Measurements from ENCODE around the gene BRCA2. TPM values are rescaled to one million over a fixed set of nuclear protein-coding genes. Genes with fewer than 3 reads are reported as not detected.

BRCA2 gene
- polyA plus RNA-seq, 4 donors = 6.7 to 10.4 (median 7.5) TPM

DNA sequence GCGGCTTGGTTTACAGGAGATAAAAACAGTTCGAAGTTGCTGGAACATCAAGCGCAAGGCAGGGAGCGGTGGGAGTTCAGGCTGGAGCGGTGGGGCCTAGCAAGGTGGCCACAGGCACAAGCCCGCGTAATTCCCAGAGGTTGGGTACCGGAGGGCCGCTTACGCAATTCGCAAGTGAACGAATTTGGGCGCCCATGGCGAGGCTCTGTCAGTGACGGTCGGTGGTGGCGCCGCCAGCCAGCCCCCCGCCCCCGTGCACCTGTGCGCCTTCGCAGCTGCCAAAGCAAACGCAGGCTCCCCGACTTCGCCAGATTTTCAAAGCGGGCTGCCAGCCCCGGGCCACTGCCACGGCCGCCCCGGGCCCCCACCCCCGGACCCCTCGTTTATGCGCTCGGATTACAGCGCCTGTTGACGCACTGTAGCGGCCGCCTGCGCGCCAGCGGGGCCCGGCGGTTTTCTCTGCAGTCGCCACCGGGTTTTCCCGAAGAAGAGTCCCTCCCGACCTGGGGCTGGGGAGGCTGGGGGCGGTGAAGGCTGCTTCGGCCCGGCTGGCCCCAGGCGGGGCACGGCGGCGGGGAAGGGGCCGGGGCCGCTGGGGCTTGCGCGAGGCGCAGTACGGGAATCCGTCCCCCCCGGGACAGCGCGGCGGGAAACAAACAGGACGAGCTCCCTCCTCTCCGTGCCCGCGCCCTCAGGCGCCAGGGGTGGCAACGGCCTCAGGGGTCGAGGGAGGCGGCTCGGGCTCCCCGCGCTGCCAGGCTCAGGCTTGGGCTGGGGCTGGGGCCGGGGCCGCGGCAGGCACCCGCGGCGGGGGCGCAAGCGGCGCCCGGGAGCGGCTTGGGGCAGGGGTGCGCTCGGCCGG is 111.9 kb downstream of the BRCA2 start:
- DNase-seq (ENCODE audit: low read depth in 4 of 4, low spot score in 2 of 4) = peak in 1 of 4 donors; percentile 21

- peak in 2 of 4 donors; percentile 60 to 65 for DNase-seq (ENCODE audit: low read depth in 4 of 4, low spot score in 2 of 4)
These were observed 112.7 kb downstream of the BRCA2 start, which contains the start of gene N4BP2L1 for GRCh38 chr13:32427852-32428580. Gene N4BP2L1 (minus strand): TSS chr13:32428130. CDS start chr13:32428082, 48 bp downstream.

GRCh38 chr13:32428581-32429432 is 113.5 kb downstream of the BRCA2 start:
- no peak for DNase-seq (ENCODE audit: low read depth in 4 of 4, low spot score in 2 of 4)

- no peak for DNase-seq (ENCODE audit: low read depth in 4 of 4, low spot score in 2 of 4)
These were observed 114.2 kb downstream of the BRCA2 start for GRCh38 chr13:32429433-32429909.

- no peak for DNase-seq (ENCODE audit: low read depth in 4 of 4, low spot score in 2 of 4)
These were observed 114.9 kb downstream of the BRCA2 start for GRCh38 chr13:32430018-32430747.

DNA sequence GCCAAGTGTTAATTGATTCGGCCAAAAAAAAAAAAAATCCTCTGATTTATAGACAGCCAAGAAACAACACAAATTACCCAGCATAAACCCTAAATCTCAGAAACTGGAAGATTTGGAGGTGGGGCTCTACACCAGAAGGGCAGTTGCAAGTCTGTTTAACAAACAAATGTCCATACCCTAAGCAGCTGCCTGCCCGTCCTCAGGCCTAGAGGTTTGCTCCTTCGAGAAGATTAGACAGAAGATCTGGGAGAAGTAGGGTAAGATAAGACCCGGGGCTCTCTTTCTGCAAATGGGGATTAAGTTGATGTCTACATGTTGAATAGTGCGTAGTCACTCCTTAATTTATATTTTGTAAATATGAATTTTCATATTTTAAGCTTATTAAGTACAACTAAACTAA is 116.1 kb downstream of the BRCA2 start:
- DNase-seq (ENCODE audit: low read depth in 4 of 4, low spot score in 2 of 4) = no peak

GRCh38 chr13:32432856-32433255 is 117.5 kb downstream of the BRCA2 start:
- DNase-seq (ENCODE audit: low read depth in 4 of 4, low spot score in 2 of 4) = no peak

GRCh38 chr13:32438871-32439270 is 123.6 kb downstream of the BRCA2 start:
- DNase-seq (ENCODE audit: low read depth in 4 of 4, low spot score in 2 of 4) = no peak

GRCh38 chr13:32443111-32443510 is 127.8 kb downstream of the BRCA2 start:
- no peak for DNase-seq (ENCODE audit: low read depth in 4 of 4, low spot score in 2 of 4)

DNA sequence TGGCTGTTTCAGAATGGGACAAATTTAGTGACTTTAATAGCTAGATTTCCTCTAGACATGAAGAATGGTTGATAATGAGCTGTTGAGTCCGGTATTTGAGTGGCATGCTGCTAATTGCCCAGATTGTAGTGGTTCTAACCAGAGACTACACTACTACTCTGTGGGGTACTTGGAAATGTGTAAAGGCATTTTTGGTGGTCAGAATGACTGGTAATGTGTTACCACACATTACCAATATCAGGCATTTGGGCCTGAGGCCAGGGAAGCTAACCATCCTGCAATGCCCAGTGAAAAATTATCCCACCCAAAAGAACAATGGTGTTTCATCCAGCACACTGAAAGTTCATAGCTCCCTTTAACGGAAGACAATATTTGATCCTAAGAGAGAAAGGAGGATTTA is 130.2 kb downstream of the BRCA2 start:
- no peak for DNase-seq (ENCODE audit: low read depth in 4 of 4, low spot score in 2 of 4)

DNA sequence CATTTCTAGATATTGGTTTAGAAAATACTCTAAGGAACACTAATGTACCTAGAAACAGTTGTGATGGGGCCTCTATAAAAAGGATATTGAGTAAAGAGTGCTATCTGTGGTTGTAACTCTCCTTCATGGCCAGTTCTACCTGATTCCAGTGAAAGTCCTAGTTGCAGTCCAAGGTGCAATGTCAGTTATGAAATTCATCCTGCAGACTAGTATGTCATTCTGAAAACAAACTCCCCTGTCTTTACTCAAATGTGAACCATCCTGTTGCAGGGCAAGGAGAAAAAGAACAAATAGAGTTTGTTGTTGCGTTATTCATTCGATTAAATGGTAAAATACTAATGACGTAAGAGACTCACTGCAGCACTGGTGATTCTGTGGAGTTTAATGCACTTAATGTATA is 130.9 kb downstream of the BRCA2 start:
- no peak for DNase-seq (ENCODE audit: low read depth in 4 of 4, low spot score in 2 of 4)

DNA sequence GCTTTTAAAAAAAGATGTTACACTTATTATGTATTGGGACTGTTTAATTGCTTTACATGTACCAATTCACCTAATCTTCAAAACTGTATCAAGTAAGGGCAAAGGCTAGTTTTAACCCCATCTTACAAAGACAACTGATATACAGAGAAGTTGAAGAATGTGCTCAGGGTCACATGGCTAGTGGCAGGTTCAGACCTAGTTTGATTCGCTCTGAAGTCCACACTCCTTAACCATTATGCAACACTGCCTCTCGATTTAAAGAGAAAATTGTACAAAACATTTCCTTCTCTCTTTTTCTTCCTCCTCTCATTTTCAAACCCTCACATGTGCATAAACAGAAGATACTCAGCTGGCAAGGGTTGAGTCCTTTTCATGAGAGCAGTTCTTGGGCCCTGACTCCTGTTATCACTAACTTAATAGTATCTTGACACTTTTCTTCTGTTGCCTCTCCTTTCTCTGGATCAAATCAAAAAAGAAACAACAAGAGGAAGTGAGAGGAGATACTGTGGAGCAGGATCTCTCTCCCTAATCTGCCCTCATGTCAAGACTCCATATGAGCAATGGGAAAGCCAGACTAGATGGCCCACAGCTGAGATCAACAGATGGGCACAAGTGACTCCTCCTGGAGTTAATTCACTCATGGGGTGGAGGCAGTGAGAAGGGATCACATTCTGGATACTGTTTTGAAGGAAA is 131.6 kb downstream of the BRCA2 start:
- DNase-seq (ENCODE audit: low read depth in 4 of 4, low spot score in 2 of 4) = no peak

- DNase-seq (ENCODE audit: low read depth in 4 of 4, low spot score in 2 of 4) = no peak
These were observed 132.8 kb downstream of the BRCA2 start for GRCh38 chr13:32447894-32448623.

- DNase-seq (ENCODE audit: low read depth in 4 of 4, low spot score in 2 of 4) = no peak
These were observed 133.7 kb downstream of the BRCA2 start for GRCh38 chr13:32448972-32449371.

Other genes starting within 250 kb of the BRCA2 start
- gene ZAR1L, start 145 bp upstream of the BRCA2 start, polyA plus RNA-seq (ENCODE audit: insufficient read length in 4 of 4) = under 1 TPM in 1 of 4 donors, not detected in 3; 0.08 TPM
- gene N4BP2L1, start 112.6 kb downstream of the BRCA2 start, polyA plus RNA-seq (ENCODE audit: insufficient read length in 4 of 4) = 10 to 100 TPM; 15.1 to 31.7 (median 22.6) TPM
- 100 to 1,000 TPM; 130 to 255 (median 193) TPM for gene N4BP2L2, start 223.3 kb downstream of the BRCA2 start, polyA plus RNA-seq (ENCODE audit: insufficient read length in 4 of 4)

All from left renal cortex interstitium (tissue), 4 donors.